Neural cell (in vitro differentiated cells): ENCODE measurements around the gene CPOX. TPM values are rescaled to one million over a fixed set of nuclear protein-coding genes. Genes with fewer than 3 reads are reported as not detected.

Source experiments
- H2AFZ ChIP-seq: fragments of 200-600, 300-800 bp; sonication (generic), shearing (Covaris generic); 2 replicates; pipeline ENCODE4 v1.6.0; 2014; ENCODE audit warnings: low read depth, mild to moderate bottlenecking, antibody characterized with exemption, low read length, moderate library complexity
- H3F3A ChIP-seq: fragments of 200-600 bp; shearing (Covaris generic); 2 replicates; pipeline ENCODE4 v1.6.1; 2016; ENCODE audit warnings: mild to moderate bottlenecking, moderate library complexity, mixed read lengths, antibody characterized with exemption, low read length; ENCODE audit not compliant: insufficient read depth, poor library complexity, severe bottlenecking
- H3K27ac ChIP-seq: fragments of 200-600, 300-800 bp; sonication (generic), shearing (Covaris generic); 2 replicates; pipeline ENCODE4 v1.5.1; 2014; ENCODE audit warnings: mild to moderate bottlenecking, low read length, moderate library complexity
- H3K27me3 ChIP-seq: fragments of 300-800, 200-600 bp; sonication (generic), shearing (Covaris generic); 2 replicates; pipeline ENCODE4 v1.6.0; 2014; ENCODE audit warnings: mild to moderate bottlenecking, low read depth, low read length, moderate library complexity; ENCODE audit not compliant: insufficient read depth
- H3K36me3 ChIP-seq: fragments of 300-800, 200-600 bp; sonication (generic), shearing (Covaris generic); 2 replicates; pipeline ENCODE4 v1.5.1; 2014; ENCODE audit warnings: mild to moderate bottlenecking, antibody characterized with exemption, low read length, moderate library complexity; ENCODE audit not compliant: insufficient read depth
- H3K4me2 ChIP-seq: fragments of 300-800, 200-600 bp; sonication (generic), shearing (Covaris generic); 2 replicates; pipeline ENCODE4 v1.6.0; 2014; ENCODE audit warnings: mild to moderate bottlenecking, low read length
- H3K4me3 ChIP-seq: fragments of 300-800, 200-600 bp; sonication (generic), shearing (Covaris generic); 2 replicates; pipeline ENCODE4 v1.5.1; 2014; ENCODE audit warnings: mild to moderate bottlenecking, low read length, moderate library complexity
- H3K79me2 ChIP-seq: fragments of 200-600 bp; shearing (Covaris generic); replicated peaks from 2 replicates; pipeline ENCODE4 v1.6.0; 2014; ENCODE audit warnings: mild to moderate bottlenecking, low read length, moderate library complexity; ENCODE audit not compliant: insufficient read depth
- H3K9ac ChIP-seq: fragments of 300-800, 200-600 bp; sonication (generic), shearing (Covaris generic); 2 replicates; pipeline ENCODE4 v1.6.1; 2016; ENCODE audit warnings: mild to moderate bottlenecking, low read length, mixed read lengths
- H3K9me2 ChIP-seq: fragments of 200-600 bp; shearing (Covaris generic); 2 replicates; pipeline ENCODE4 v1.6.1; 2016; ENCODE audit warnings: mild to moderate bottlenecking, low read length, mixed read lengths; ENCODE audit not compliant: insufficient read depth
- H3K9me3 ChIP-seq: fragments of 200-600, 300-800 bp; sonication (generic), shearing (Covaris generic); 2 replicates; pipeline ENCODE4 v1.6.1; 2016; ENCODE audit warnings: mild to moderate bottlenecking, mixed run types, low read length, moderate library complexity, mixed read lengths
- H4K20me1 ChIP-seq: fragments of 200-600 bp; shearing (Covaris generic); 2 replicates; pipeline ENCODE4 v1.6.1; 2016; ENCODE audit warnings: mild to moderate bottlenecking, mixed run types; ENCODE audit not compliant: insufficient read depth
- EP300 ChIP-seq: fragments of 450-650 bp; conservative IDR thresholded peaks from 2 replicates; pipeline ENCODE4 v1.6.1; 2014; ENCODE audit warnings: antibody characterized with exemption, mild to moderate bottlenecking, moderate library complexity; ENCODE audit not compliant: poor library complexity, severe bottlenecking
- EZH2 ChIP-seq: fragments of 200-600, 300-800 bp; shearing (Covaris generic), sonication (generic); IDR thresholded peaks from 2 replicates; pipeline ENCODE4 v1.6.1; 2014; ENCODE audit warnings: antibody characterized with exemption, low read length, borderline replicate concordance, mild to moderate bottlenecking; ENCODE audit not compliant: insufficient read depth, poor library complexity, severe bottlenecking
- MXI1 ChIP-seq: fragments of 450-650 bp; conservative IDR thresholded peaks from 2 replicates; pipeline ENCODE4 v1.6.1; 2014; ENCODE audit warnings: antibody characterized with exemption, mild to moderate bottlenecking; ENCODE audit not compliant: poor library complexity, severe bottlenecking
- POLR2AphosphoS5 ChIP-seq: IDR thresholded peaks from 2 replicates; pipeline ENCODE4 v1.6.1; 2012
- RAD21 ChIP-seq: fragments of 450-650 bp; conservative IDR thresholded peaks from 2 replicates; pipeline ENCODE4 v1.6.1; 2014; ENCODE audit warnings: antibody characterized with exemption, mild to moderate bottlenecking, moderate library complexity
- SMC3 ChIP-seq: fragments of 450-650 bp; conservative IDR thresholded peaks from 2 replicates; pipeline ENCODE4 v1.6.1; 2014; ENCODE audit warnings: antibody characterized with exemption, mild to moderate bottlenecking, moderate library complexity; ENCODE audit not compliant: poor library complexity
- TAF1 ChIP-seq: IDR thresholded peaks from 2 replicates; pipeline ENCODE4 v1.6.1; 2012; ENCODE audit warnings: low read depth
- polyA plus RNA-seq: library from polyadenylated mRNA; depleted of rRNA; stranded (reverse); fragments of >200 nt; gene quantifications from 2 replicates; pipeline ENCODE4 v1.2.3, GENCODE V29; 2014
- TF ChIP-seq, protein P1 (sequence below): fragments of 450-650 bp; IDR thresholded peaks from 2 replicates; pipeline ENCODE4 v1.5.1; 2014; ENCODE audit warnings: antibody characterized with exemption, mild to moderate bottlenecking, moderate library complexity; ENCODE audit not compliant: poor library complexity, severe bottlenecking
- TF ChIP-seq, protein P2 (sequence below): IDR thresholded peaks from 2 replicates; pipeline ENCODE4 v1.6.1; 2012; ENCODE audit warnings: borderline replicate concordance

The CPOX gene
- polyA plus RNA-seq, 1 donor from 2014 or later: 37.4 TPM

DNA sequence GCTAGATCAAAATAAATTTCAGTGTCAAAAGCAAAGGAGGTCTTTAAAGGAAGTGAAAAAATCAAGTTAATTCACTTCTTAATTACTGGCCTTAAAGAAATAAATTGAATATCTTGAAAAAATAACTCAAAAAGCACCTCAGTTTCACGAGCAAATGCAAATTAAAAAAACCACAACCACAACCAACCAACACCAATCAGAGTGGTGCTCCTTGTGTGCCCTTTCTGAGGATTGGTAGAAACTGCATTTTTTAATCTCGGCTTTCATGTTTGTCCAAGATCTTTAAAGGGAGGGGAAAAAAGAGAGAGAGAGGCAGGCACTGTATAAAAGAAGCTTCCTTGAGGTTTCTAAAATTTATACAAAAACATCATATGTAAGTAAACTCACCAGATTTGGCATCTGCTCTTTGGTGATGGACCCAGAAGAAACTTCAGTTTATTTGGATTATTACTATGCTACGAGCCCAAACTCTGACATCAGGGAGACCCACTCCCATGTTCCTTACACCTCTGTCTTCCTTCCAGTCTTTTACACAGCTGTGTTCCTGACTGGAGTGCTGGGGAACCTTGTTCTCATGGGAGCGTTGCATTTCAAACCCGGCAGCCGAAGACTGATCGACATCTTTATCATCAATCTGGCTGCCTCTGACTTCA is 61.7 kb downstream of the CPOX start, which contains the start of gene GPR15:
GPR15 (plus strand) TSS at position 357 of the 653 bp plus-strand sequence; CDS start at position 413, 56 bp downstream.
- no peak within 1 kb of the TSS for H3K4me2 ChIP-seq
- H3K27ac ChIP-seq: no peak within 1 kb of the TSS
- TF ChIP-seq EZH2 (no peak), TAF1 (no peak), RAD21 (no peak), POLR2AphosphoS5 (no peak), EP300 (no peak), MXI1 (no peak), SMC3 (no peak)
- TF ChIP-seq, protein P1, sequence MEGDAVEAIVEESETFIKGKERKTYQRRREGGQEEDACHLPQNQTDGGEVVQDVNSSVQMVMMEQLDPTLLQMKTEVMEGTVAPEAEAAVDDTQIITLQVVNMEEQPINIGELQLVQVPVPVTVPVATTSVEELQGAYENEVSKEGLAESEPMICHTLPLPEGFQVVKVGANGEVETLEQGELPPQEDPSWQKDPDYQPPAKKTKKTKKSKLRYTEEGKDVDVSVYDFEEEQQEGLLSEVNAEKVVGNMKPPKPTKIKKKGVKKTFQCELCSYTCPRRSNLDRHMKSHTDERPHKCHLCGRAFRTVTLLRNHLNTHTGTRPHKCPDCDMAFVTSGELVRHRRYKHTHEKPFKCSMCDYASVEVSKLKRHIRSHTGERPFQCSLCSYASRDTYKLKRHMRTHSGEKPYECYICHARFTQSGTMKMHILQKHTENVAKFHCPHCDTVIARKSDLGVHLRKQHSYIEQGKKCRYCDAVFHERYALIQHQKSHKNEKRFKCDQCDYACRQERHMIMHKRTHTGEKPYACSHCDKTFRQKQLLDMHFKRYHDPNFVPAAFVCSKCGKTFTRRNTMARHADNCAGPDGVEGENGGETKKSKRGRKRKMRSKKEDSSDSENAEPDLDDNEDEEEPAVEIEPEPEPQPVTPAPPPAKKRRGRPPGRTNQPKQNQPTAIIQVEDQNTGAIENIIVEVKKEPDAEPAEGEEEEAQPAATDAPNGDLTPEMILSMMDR: no peak
- TF ChIP-seq, protein P2, sequence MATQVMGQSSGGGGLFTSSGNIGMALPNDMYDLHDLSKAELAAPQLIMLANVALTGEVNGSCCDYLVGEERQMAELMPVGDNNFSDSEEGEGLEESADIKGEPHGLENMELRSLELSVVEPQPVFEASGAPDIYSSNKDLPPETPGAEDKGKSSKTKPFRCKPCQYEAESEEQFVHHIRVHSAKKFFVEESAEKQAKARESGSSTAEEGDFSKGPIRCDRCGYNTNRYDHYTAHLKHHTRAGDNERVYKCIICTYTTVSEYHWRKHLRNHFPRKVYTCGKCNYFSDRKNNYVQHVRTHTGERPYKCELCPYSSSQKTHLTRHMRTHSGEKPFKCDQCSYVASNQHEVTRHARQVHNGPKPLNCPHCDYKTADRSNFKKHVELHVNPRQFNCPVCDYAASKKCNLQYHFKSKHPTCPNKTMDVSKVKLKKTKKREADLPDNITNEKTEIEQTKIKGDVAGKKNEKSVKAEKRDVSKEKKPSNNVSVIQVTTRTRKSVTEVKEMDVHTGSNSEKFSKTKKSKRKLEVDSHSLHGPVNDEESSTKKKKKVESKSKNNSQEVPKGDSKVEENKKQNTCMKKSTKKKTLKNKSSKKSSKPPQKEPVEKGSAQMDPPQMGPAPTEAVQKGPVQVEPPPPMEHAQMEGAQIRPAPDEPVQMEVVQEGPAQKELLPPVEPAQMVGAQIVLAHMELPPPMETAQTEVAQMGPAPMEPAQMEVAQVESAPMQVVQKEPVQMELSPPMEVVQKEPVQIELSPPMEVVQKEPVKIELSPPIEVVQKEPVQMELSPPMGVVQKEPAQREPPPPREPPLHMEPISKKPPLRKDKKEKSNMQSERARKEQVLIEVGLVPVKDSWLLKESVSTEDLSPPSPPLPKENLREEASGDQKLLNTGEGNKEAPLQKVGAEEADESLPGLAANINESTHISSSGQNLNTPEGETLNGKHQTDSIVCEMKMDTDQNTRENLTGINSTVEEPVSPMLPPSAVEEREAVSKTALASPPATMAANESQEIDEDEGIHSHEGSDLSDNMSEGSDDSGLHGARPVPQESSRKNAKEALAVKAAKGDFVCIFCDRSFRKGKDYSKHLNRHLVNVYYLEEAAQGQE: no peak
- H2AFZ ChIP-seq: no peak within 1 kb of the TSS
- no peaks in the 10 kb centered on the region for H3F3A ChIP-seq
- no peaks in the 10 kb centered on the region for H3K9me3 ChIP-seq
- no peaks in the 10 kb centered on the region for H3K9me2 ChIP-seq
- H3K27me3 ChIP-seq: no peaks in the 10 kb centered on the region
- no peak within 1 kb of the TSS for H3K9ac ChIP-seq
- no peaks in the 10 kb centered on the region for H3K36me3 ChIP-seq
- H3K4me3 ChIP-seq: no peak within 1 kb of the TSS
- H3K79me2 ChIP-seq: no peaks in the 10 kb centered on the region
- H4K20me1 ChIP-seq: no peaks in the 10 kb centered on the region

DNA sequence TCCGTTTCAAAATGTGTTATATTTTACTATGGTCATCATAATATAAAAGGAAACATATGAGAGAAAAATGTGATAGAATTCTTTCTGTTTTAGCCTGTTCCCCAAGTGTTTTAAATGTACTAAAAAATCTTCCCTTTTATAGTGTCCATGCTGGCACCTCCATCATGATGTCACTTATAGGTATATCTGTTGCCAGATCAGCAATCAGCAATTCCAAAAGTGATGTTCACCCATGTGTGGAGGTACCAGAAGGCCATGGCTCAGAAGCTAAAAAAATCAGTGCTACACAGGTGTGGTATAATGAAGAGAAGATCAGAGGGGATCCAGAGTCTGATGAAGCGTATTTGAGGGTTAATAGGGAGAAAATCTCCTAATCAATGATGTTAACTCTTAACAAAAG is 62.7 kb downstream of the CPOX start:
- Histone ChIP-seq H3F3A (no peaks in the 10 kb centered on the region), H3K36me3 (no peaks in the 10 kb centered on the region), H3K9ac (no peak overlapping the region), H3K27me3 (no peaks in the 10 kb centered on the region), H3K4me2 (no peak overlapping the region), H3K4me3 (no peak overlapping the region), H4K20me1 (no peaks in the 10 kb centered on the region), H3K9me3 (no peaks in the 10 kb centered on the region), H3K9me2 (no peaks in the 10 kb centered on the region), H2AFZ (no peak overlapping the region), H3K27ac (no peak overlapping the region), H3K79me2 (no peaks in the 10 kb centered on the region)
- no peak for TF ChIP-seq SMC3
- TF ChIP-seq RAD21: no peak
